Keratinocyte (primary cell): Measurements from ENCODE around the gene YLPM1. TPM values are rescaled to one million over a fixed set of nuclear protein-coding genes. Genes with fewer than 3 reads are reported as not detected.
A peak's percentile ranks its signal among the peaks of the same experiment; 100 is the strongest.

Source experiments
- DNase-seq: peaks from one replicate; pipeline ENCODE4 v3.0.0-alpha.2; 2011; ENCODE audit warnings: low read depth, missing footprints, low spot score
- FAIRE-seq: peaks from 2 replicates; lab custom pipeline; 2011; peaks lifted over from hg19 to GRCh38; lab: Jason Lieb, UNC
- H2AFZ ChIP-seq: 2 replicates; pipeline ENCODE4 v1.6.0; 2012; ENCODE audit warnings: low read length, control low read depth, inconsistent platforms; ENCODE audit not compliant: control insufficient read depth
- H3K27ac ChIP-seq: 2 replicates; pipeline ENCODE4 v1.5.1; 2011; ENCODE audit warnings: low read length; ENCODE audit not compliant: control insufficient read depth, insufficient read depth
- H3K27me3 ChIP-seq: 3 replicates; pipeline ENCODE4 v1.6.0; 2011; ENCODE audit warnings: low read length; ENCODE audit not compliant: control insufficient read depth, insufficient read depth; ENCODE audit errors: extremely low read depth
- H3K36me3 ChIP-seq, 2 experiments: 2 replicates in 1 of 2; 3 replicates in 1 of 2; pipeline ENCODE4 v1.5.1; 2011; ENCODE audit warnings: low read length in 2 of 2, mild to moderate bottlenecking in 1 of 2; ENCODE audit not compliant: control insufficient read depth in 2 of 2, insufficient read depth in 2 of 2; ENCODE audit errors: extremely low read depth in 1 of 2
- H3K4me1 ChIP-seq: 3 replicates; pipeline ENCODE4 v1.5.1; 2011; ENCODE audit warnings: low read length; ENCODE audit not compliant: control insufficient read depth, insufficient read depth; ENCODE audit errors: extremely low read depth
- H3K4me2 ChIP-seq: 3 replicates; pipeline ENCODE4 v1.6.0; 2011; ENCODE audit warnings: low read depth, low read length; ENCODE audit not compliant: control insufficient read depth, insufficient read depth; ENCODE audit errors: extremely low read depth
- H3K4me3 ChIP-seq, 3 experiments: fragments of 200-600 bp in 1 of 3; sonication (generic) in 1 of 3; 2 replicates in 2 of 3; 3 replicates in 1 of 3; pipeline ENCODE4 v1.5.1; 2011 to 2016; ENCODE audit warnings: low read length in 3 of 3, mild to moderate bottlenecking in 3 of 3, control low read depth in 2 of 3, inconsistent platforms in 1 of 3, low read depth in 1 of 3, mixed read lengths in 1 of 3, mixed run types in 1 of 3, moderate library complexity in 1 of 3; ENCODE audit not compliant: control insufficient read depth in 2 of 3, insufficient read depth in 2 of 3; ENCODE audit errors: extremely low read depth in 1 of 3
- H3K79me2 ChIP-seq: 2 replicates; pipeline ENCODE4 v1.6.0; 2012; ENCODE audit warnings: low read length; ENCODE audit not compliant: control insufficient read depth, insufficient read depth
- H3K9ac ChIP-seq: 3 replicates; pipeline ENCODE4 v1.6.0; 2011; ENCODE audit warnings: low read length; ENCODE audit not compliant: control insufficient read depth, insufficient read depth; ENCODE audit errors: extremely low read depth
- H3K9me1 ChIP-seq: 3 replicates; pipeline ENCODE4 v1.6.0; 2011; ENCODE audit warnings: low read length; ENCODE audit not compliant: control insufficient read depth, insufficient read depth; ENCODE audit errors: extremely low read depth
- H3K9me3 ChIP-seq: 2 replicates; pipeline ENCODE4 v1.5.1; 2012; ENCODE audit warnings: low read depth, low read length; ENCODE audit not compliant: control insufficient read depth
- H4K20me1 ChIP-seq: 3 replicates; pipeline ENCODE4 v1.6.0; 2011; ENCODE audit warnings: low read length; ENCODE audit not compliant: control insufficient read depth, insufficient read depth; ENCODE audit errors: extremely low read depth
- EZH2 ChIP-seq: IDR thresholded peaks from one replicate; pipeline ENCODE4 v1.6.1; 2012; ENCODE audit warnings: inconsistent platforms, mild to moderate bottlenecking, low read length, moderate library complexity
- dilution Hi-C: fragments of 300-500 bp; cut with MboI; formaldehyde crosslinking; loops from one replicate; pipeline ENCODE4 v1.7.0; 2020; ENCODE audit warnings: low sequenced_read_pairs; ENCODE audit not compliant: extremely low pct_ligation_motif_present
- polyA plus RNA-seq, 5 experiments: library from polyadenylated mRNA; depleted of rRNA in 3 of 5; stranded (reverse) in 3 of 5; stranded (forward) in 1 of 5; unstranded in 1 of 5; fragments of >200 nt; gene quantifications; 1 replicate in 1 of 5; 2 replicates in 3 of 5; 3 replicates in 1 of 5; pipeline versions ENCODE4 v1.2.1 to v1.2.3, GENCODE V29; 2011 to 2012; ENCODE audit warnings: missing spikeins in 2 of 5, low read depth in 1 of 5, low replicate concordance in 1 of 5
- TF ChIP-seq, protein P1 (sequence below), 3 experiments: IDR thresholded peaks in 1 of 3; conservative IDR thresholded peaks in 1 of 3; optimal IDR thresholded peaks in 1 of 3; 2 replicates in 2 of 3; 3 replicates in 1 of 3; pipeline versions ENCODE3 to v1.5.1; 2011; ENCODE audit warnings: low read length in 3 of 3, mild to moderate bottlenecking in 3 of 3, moderate library complexity in 2 of 3, control low read depth in 1 of 3, inconsistent platforms in 1 of 3; ENCODE audit not compliant: insufficient read depth in 2 of 3; ENCODE audit errors: extremely low read depth in 1 of 3

YLPM1 gene
- polyA plus RNA-seq, 1 donor (not counting 4 experiments of a cell fraction or from before 2014, with no cell fraction given): 10.0 TPM

- Histone ChIP-seq H2AFZ (no peak overlapping the region), H4K20me1 (no peaks in the 10 kb centered on the region), H3K27me3 (no peaks in the 10 kb centered on the region), H3K9ac (no peak overlapping the region), H3K79me2 (peaks cover 8% of the 10 kb centered on the region), H3K9me3 (no peaks in the 10 kb centered on the region), H3K4me3 (no peak overlapping the region), H3K27ac (no peak overlapping the region), H3K9me1 (no peaks in the 10 kb centered on the region), H3K4me1 (no peaks in the 10 kb centered on the region), H3K4me2 (no peak overlapping the region), H3K36me3 (peaks cover 12 to 16% of the 10 kb centered on the region in 2 experiments)
- FAIRE-seq (peak; percentile 75), DNase-seq (no peak)
- no peak for TF ChIP-seq EZH2
- TF ChIP-seq, protein P1, sequence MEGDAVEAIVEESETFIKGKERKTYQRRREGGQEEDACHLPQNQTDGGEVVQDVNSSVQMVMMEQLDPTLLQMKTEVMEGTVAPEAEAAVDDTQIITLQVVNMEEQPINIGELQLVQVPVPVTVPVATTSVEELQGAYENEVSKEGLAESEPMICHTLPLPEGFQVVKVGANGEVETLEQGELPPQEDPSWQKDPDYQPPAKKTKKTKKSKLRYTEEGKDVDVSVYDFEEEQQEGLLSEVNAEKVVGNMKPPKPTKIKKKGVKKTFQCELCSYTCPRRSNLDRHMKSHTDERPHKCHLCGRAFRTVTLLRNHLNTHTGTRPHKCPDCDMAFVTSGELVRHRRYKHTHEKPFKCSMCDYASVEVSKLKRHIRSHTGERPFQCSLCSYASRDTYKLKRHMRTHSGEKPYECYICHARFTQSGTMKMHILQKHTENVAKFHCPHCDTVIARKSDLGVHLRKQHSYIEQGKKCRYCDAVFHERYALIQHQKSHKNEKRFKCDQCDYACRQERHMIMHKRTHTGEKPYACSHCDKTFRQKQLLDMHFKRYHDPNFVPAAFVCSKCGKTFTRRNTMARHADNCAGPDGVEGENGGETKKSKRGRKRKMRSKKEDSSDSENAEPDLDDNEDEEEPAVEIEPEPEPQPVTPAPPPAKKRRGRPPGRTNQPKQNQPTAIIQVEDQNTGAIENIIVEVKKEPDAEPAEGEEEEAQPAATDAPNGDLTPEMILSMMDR (optimal IDR thresholded peaks at IDR 0.05 in 1 of 3, IDR thresholded peaks at IDR 0.05 in 1 of 3, conservative IDR thresholded peaks at IDR 0.05 in 1 of 3; ENCODE audit: extremely low read depth in 1 of 3, insufficient read depth in 2 of 3, low read length in 3 of 3): peak; percentile 37 to 66 (median 52)
- dilution Hi-C loops: no loop called here
Measured at GRCh38 chr14:74804219-74804825, 41.2 kb downstream of the YLPM1 start.

DNA sequence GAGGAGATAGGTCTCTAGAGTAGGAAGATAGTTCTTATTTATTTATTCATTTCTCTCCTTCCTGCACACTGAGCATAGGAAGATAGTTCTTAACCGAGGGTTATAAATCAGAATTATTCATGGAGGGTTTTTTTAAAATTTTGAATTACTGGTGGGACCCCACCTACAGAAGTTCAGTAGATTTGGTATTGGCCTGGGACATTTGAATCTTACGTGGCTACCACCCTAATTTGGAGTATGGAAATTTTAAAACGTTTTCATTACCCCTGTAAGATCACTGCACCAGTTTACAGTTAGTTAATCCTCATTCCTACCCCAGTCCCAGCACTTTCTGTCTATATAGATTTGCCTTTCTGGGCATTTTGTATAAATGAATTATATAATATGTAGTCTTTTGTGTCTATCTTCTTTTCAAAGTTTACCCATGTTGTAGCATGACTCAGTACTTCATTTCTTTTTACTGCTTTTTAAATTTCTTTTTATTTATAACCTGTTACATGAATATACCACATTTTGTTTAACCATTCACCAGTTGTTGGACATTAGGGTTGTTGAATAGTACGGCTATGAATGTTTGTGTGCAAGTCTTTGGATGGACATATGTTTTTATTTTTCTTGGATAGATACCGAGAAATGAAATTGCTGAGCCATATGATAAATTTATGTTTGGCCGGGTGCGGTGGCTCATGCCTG lies 44.9 kb downstream of the YLPM1 start:
- Histone ChIP-seq H3K4me1 (no peaks in the 10 kb centered on the region), H3K9me3 (no peaks in the 10 kb centered on the region), H3K27ac (no peak overlapping the region), H3K4me2 (no peak overlapping the region), H4K20me1 (no peaks in the 10 kb centered on the region), H3K79me2 (no peaks in the 10 kb centered on the region), H3K36me3 (peaks cover 18 to 21% of the 10 kb centered on the region in 2 experiments), H3K9ac (no peak overlapping the region), H3K27me3 (no peaks in the 10 kb centered on the region), H3K9me1 (no peaks in the 10 kb centered on the region), H3K4me3 (no peak overlapping the region), H2AFZ (no peak overlapping the region)
- no peak for DNase-seq
- TF ChIP-seq EZH2: no peak
- TF ChIP-seq, protein P1 (optimal IDR thresholded peaks at IDR 0.05 in 1 of 3, IDR thresholded peaks at IDR 0.05 in 1 of 3, conservative IDR thresholded peaks at IDR 0.05 in 1 of 3; ENCODE audit: extremely low read depth in 1 of 3, insufficient read depth in 2 of 3, low read length in 3 of 3): no peak
- FAIRE-seq: no peak
- dilution Hi-C loops: no loop called here
